ENCODE measurements around the gene PANX2.

DNA sequence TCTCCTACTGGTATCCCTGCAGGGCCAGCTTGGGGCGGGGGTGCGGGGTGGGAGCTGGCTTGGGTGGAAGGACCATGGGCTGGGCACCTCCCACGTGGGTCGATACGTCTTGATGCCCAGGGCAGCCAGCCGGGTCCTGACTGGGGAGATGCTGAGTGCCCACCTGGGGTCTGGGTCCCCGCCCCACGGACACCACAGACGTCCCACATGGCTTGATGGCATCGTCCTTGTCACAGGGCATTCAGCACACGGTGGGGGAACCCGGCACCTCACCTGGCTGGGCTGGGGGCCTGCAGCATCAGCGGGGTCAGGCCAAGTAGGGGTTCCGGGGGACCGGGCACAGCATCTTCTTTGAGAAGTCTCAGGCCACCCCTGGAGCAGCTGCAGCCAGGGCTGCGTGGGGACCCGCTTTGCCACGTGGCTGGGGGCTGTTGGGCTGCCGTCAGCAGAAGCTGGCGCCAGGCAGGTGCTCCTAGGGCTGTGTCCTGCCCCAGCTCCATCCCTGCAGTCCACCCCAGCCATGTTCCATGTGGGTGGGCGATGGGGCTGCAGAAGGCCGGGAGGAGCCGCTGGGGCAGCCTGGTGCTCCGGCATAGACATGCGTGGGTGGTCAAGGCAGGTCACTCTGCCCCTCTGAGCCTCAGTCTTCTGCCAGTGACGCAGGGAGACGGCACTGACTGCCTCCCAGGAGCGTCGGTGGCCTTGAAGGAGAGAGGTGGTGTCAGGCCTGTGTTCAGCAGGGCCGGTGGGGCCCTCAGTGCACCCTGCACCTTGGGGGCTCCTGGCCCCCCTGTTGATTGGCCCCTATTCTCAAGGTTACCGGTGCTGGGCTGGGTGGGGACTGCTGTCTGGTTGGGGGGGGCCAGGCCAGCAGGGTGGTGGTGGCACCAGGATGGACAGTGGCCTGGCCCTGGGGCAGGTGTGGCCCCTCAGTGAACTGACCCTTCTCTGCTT, 38.7 kb downstream of the PANX2 start:
- TF ChIP-seq ZNF331 (CRISPR knock-in tag; IDR thresholded peaks at IDR 0.05; ENCODE audit: low read depth) (no peak), EZH2 (IDR thresholded peaks at IDR 0.05; ENCODE audit: low read depth, unreplicated experiment) (no peak), EZH2phosphoT487 (IDR thresholded peaks at IDR 0.05; ENCODE audit: unreplicated experiment) (no peak), POLR2AphosphoS5 (IDR thresholded peaks at IDR 0.05; ENCODE audit: low read depth) (no peak)
- TF ChIP-seq, protein P1, sequence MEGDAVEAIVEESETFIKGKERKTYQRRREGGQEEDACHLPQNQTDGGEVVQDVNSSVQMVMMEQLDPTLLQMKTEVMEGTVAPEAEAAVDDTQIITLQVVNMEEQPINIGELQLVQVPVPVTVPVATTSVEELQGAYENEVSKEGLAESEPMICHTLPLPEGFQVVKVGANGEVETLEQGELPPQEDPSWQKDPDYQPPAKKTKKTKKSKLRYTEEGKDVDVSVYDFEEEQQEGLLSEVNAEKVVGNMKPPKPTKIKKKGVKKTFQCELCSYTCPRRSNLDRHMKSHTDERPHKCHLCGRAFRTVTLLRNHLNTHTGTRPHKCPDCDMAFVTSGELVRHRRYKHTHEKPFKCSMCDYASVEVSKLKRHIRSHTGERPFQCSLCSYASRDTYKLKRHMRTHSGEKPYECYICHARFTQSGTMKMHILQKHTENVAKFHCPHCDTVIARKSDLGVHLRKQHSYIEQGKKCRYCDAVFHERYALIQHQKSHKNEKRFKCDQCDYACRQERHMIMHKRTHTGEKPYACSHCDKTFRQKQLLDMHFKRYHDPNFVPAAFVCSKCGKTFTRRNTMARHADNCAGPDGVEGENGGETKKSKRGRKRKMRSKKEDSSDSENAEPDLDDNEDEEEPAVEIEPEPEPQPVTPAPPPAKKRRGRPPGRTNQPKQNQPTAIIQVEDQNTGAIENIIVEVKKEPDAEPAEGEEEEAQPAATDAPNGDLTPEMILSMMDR (conservative IDR thresholded peaks at IDR 0.05; ENCODE audit: low read depth in 2 of 2): no peak
- TF ChIP-seq, protein P2, sequence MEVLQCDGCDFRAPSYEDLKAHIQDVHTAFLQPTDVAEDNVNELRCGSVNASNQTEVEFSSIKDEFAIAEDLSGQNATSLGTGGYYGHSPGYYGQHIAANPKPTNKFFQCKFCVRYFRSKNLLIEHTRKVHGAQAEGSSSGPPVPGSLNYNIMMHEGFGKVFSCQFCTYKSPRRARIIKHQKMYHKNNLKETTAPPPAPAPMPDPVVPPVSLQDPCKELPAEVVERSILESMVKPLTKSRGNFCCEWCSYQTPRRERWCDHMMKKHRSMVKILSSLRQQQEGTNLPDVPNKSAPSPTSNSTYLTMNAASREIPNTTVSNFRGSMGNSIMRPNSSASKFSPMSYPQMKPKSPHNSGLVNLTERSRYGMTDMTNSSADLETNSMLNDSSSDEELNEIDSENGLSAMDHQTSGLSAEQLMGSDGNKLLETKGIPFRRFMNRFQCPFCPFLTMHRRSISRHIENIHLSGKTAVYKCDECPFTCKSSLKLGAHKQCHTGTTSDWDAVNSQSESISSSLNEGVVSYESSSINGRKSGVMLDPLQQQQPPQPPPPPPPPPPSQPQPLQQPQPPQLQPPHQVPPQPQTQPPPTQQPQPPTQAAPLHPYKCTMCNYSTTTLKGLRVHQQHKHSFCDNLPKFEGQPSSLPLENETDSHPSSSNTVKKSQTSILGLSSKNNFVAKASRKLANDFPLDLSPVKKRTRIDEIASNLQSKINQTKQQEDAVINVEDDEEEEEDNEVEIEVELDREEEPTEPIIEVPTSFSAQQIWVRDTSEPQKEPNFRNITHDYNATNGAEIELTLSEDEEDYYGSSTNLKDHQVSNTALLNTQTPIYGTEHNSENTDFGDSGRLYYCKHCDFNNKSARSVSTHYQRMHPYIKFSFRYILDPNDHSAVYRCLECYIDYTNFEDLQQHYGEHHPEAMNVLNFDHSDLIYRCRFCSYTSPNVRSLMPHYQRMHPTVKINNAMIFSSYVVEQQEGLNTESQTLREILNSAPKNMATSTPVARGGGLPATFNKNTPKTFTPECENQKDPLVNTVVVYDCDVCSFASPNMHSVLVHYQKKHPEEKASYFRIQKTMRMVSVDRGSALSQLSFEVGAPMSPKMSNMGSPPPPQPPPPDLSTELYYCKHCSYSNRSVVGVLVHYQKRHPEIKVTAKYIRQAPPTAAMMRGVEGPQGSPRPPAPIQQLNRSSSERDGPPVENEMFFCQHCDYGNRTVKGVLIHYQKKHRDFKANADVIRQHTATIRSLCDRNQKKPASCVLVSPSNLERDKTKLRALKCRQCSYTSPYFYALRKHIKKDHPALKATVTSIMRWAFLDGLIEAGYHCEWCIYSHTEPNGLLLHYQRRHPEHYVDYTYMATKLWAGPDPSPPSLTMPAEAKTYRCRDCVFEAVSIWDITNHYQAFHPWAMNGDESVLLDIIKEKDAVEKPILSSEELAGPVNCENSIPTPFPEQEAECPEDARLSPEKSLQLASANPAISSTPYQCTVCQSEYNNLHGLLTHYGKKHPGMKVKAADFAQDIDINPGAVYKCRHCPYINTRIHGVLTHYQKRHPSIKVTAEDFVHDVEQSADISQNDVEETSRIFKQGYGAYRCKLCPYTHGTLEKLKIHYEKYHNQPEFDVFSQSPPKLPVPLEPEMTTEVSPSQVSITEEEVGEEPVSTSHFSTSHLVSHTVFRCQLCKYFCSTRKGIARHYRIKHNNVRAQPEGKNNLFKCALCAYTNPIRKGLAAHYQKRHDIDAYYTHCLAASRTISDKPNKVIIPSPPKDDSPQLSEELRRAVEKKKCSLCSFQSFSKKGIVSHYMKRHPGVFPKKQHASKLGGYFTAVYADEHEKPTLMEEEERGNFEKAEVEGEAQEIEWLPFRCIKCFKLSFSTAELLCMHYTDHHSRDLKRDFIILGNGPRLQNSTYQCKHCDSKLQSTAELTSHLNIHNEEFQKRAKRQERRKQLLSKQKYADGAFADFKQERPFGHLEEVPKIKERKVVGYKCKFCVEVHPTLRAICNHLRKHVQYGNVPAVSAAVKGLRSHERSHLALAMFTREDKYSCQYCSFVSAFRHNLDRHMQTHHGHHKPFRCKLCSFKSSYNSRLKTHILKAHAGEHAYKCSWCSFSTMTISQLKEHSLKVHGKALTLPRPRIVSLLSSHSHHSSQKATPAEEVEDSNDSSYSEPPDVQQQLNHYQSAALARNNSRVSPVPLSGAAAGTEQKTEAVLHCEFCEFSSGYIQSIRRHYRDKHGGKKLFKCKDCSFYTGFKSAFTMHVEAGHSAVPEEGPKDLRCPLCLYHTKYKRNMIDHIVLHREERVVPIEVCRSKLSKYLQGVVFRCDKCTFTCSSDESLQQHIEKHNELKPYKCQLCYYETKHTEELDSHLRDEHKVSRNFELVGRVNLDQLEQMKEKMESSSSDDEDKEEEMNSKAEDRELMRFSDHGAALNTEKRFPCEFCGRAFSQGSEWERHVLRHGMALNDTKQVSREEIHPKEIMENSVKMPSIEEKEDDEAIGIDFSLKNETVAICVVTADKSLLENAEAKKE (CRISPR knock-in tag; IDR thresholded peaks at IDR 0.05): no peak
